NCI-H345 treated with DMSO at 0.1 percent for 48 hours (cell line): Measurements from ENCODE around the gene PCDHGA5.
"Not testable (repeated sequence)": the region's sequence is repeated elsewhere in the genome, so short reads cannot be mapped to it uniquely, and the experiment has no call there.

Experiments used
- DNase-seq: peaks from one replicate; lab custom pipeline; 2025; ENCODE audit not compliant: unreplicated experiment; lab: John Stamatoyannopoulos, UW

The PCDHGA5 gene

DNA sequence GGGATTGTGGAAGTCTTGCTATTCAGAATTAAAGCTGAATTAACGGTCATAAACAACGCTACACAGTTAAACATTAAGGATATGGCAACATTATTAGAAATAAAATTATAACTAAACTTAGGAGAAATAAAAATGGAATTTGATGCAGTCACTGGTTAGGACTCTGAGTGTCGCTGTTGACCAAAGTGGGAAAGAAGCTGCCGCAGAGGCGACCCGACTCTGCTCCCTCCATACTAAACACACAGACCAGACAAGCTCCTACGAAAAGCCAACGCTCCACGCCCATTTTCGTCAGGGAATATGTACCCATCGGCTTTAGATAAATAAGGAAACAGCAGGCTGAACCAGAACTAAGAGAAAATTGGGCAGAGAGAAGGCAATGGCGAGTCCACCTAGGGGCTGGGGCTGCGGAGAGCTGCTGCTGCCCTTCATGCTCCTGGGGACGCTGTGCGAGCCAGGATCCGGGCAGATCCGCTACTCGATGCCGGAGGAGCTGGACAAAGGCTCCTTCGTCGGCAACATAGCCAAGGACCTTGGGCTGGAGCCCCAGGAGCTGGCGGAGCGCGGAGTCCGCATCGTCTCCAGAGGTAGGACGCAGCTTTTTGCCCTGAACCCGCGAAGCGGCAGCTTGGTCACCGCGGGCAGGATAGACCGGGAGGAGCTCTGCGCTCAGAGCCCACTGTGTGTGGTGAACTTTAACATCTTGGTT is at the start of gene PCDHGA5:
Gene PCDHGA5 (plus strand): TSS at position 211 of the 709 bp plus-strand sequence. CDS start 169 bp downstream, at position 380.
- DNase-seq = no peak

DNA sequence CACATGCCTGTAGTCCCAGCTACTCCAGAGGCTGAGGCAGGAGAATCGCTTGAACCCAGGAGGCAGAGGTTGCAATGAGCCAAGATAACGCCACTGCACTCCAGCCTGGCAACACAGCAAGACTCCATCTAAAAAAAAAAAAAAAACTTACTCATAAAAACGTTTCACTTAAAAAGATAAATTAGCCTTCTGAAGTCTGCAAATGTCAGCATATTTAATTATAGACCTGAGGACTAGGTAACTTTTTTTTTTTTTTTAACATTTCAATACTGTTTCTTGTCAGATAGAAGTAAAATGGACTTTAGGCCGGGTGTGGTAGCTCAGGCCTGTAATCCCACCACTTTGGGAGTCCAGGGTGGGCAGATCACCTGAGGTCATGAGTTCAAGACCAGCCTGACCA is 47.0 kb upstream of the PCDHGA5 start:
- DNase-seq = not testable (repeated sequence)

DNA sequence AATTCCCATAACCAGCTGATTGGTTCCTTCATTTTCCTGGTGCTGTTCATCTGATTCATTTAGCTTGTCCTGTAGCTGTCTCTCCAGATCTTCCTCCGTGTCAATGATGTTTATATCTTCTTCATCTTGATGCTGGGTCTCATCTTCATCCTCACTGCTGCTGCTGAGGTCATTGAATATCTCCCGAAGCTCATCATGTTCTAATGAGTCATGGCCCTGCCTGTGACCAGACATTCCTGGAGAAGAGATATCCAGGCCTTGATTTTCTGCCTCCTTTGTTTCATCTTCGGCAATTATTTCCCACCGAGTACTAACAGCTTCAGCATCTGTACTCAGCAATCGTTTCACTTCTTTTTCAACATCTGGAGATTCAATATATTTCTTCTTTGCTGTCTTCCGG is 44.8 kb upstream of the PCDHGA5 start:
- no peak for DNase-seq

DNA sequence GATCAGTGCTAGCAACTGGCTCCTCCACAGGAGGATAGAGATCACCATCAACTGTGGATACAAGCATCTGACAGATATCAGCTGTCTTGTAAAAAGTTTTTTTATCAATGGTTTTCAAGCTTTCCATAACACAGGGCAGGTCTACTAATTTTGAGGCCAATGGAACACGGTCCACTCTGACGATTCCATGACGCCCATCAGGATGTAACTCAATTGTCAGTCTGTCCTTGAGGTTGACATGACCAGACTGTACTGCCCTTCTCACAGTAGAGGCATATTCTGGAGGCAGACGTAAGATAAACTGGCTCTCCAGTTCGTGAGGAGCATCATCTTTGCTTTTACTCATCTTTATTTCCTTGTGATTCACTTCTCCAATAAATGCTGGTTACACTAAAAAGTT is 44.3 kb upstream of the PCDHGA5 start:
- DNase-seq = no peak

DNA sequence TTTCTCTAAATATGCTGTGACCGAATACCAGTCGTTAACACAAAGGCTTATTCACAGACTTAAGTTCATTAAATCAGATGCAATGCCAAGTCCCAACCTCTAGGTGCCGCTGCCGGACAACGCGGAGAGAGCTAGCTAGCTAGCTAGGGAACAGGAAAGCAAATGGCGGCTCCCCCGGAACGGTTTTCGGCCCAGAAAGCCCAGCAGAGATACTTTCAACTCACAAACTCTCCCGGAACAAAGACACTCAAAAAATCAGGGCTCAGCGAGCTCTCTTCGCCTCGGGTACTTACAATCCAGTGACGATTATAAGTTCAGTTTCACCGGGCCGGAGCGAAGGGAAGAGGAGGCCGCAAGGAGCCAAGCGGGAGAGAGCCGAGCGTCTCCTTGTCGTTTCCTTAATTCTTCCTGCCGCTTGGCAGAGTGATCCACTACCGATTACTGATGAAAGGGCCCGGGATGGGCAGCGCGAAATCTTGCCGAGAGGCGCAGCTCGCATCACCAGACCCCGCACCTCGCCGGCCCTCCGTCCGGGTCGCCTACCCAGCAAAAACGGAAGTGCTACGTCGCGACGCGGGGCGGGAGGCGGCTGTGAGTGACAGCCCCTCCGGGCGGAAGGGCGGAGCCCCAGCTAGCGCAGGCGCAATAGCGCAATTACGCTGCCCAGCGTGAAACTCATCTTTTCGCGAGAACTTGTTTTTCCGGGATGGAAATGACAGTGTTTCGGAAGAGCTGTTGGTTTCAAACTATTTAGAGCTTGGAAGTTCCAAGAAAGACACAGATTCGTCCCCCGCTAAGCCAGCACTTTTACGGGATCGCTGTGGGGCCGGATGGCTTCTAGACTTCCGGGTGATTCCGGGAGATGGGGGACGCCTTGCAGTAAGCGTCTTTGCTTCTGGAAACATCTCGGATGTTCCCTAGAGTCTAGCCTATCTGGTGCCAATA is 43.5 kb upstream of the PCDHGA5 start, which contains the start of gene TAF7:
Gene TAF7 (minus strand): TSS at position 560 of the 945 bp plus-strand sequence. CDS start 740 bp downstream, outside the sequence.
- peak; percentile 86 for DNase-seq

DNA sequence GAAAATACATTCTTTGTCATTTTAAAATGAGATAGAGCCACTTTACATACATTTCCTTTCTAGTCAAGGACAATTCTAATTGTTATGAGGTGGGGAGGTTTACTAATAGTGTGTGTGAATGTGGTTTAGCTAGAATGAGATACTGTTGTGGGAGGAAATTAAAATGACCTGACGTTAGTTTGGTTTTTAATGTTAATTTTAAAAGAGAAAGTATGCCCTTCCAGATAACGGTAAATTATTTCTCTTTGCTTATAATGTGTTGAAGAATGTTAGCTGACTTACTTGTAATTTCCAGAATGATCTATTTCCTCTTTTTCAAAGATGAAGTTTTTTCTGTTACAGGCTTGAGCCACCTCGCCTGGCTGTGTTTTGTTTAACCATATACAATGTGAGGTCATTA is 41.7 kb upstream of the PCDHGA5 start:
- no peak for DNase-seq

DNA sequence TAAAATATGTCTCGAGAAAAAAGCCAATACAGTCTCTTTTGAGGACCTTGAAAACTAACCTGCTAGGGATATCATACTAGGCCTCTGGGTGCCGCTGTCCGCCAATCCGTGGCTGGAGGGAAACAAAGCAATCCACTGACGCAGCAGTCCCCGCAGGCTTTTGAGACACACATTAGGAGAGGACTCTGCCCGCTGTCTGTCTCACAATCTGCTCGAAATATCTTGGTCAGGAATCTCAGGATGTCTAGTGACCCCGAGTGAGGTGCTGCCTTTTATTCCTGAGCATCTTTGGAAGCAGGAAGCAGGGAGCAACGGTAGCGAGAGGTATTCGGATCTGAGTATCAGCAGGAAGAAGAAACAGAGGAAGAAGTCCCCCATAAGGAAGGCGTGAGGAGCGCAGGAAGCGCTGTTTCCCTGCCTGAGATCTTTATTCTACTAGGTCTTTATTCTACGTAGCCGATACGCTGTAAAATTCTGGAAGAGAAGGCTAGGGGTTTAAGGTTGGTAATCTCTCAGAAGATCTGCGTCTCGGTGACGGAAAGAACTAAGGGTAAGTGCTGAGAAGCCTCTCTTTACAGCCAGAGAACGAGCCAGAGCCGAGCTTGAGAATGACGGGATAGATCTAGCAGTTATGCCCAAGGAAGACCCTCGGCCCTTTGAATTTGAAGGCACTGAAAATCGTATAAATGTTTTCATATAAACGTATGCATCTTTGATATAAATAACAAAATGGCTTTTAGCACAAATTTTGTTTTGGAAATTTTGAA is 37.7 kb upstream of the PCDHGA5 start:
- DNase-seq = peak; percentile 35

DNA sequence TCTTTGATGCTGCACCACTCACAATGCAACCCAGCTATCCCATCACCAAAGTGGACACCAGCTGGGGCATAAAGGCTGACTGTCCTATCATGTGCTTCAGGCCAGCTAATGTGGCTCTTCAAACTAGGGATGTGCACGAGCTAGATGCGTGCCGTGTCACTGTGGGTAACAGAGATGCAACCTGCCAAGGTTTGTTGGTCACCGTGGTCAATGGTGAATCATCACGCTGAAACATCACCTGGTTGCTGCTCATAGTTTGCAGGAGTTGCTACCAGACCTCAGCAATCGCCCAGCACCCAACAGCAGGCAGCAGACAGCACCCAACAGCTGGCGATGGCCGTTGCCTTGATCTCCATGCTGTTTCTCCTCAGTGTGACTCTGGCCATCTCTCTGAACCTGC is 35.7 kb upstream of the PCDHGA5 start:
- no peak for DNase-seq

DNA sequence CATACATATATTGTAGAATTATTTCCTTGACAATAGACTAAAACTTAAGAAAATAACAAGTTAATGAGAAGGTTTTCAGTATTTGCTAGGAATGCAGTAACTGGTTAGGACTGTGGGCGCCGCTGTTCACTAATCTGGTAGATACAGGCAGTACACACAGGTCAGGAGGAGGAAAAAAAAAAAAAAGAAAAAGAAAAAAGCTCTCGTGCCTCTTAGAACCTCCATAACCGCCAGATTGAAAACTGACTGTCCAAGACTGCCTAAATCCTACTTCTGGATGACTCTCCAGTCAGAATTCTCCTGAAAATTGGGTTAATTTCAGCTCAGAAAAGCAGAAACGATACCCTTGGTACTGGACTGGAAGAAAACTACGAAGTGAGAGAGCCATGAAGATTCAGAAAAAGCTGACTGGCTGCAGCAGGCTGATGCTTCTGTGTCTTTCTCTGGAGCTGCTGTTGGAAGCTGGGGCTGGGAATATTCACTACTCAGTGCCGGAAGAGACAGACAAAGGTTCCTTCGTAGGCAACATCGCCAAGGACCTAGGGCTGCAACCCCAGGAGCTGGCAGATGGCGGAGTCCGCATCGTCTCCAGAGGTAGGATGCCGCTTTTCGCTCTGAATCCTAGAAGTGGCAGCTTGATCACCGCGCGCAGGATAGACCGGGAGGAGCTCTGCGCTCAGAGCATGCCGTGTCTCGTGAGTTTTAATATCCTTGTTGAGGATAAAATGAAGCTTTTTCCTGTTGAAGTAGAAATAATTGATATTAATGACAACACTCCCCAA is 33.5 kb upstream of the PCDHGA5 start, which contains the start of gene PCDHGA1:
Gene PCDHGA1 (plus strand): TSS at position 216 of the 782 bp plus-strand sequence.
- DNase-seq = no peak

DNA sequence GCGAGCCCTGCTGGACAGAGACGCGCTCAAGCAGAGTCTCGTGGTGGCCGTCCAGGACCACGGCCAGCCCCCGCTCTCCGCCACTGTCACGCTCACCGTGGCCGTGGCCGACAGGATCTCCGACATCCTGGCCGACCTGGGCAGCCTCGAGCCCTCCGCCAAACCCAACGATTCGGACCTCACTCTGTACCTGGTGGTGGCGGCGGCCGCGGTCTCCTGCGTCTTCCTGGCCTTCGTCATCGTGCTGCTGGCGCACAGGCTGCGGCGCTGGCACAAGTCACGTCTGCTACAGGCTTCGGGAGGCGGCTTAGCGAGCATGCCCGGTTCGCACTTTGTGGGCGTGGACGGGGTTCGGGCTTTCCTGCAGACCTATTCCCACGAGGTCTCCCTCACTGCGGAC is 31.4 kb upstream of the PCDHGA5 start:
- not testable (repeated sequence) for DNase-seq

DNA sequence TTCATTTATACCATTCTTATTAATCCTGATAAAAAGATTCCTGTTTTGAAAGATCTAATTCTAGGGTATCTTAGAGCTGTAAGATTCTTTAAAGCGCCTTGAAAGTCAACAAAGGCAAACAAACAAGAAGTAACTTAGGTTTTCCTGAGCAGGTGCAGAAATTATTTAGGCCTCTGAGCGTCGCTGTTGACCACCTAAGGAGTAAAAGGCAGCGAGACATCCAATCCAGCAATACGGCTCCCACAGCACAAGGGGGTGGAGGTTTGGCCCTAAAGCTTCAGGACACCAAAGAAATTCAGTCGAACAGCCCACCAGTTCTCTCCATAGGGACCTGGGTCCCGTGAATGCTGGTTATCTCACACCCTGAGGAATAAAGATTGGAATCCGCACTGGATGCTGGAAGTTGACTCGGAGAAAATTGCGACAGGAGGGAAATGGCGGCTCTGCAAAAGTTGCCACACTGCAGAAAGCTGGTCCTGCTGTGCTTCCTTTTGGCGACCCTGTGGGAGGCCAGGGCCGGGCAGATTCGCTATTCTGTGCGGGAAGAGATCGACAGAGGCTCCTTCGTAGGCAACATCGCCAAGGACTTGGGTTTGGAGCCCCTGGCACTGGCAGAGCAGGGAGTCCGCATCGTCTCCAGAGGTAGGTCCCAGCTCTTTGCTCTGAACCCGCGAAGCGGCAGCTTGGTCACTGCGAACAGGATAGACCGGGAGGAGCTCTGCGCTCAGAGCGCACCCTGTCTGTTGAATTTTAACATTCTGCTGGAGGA is 25.2 kb upstream of the PCDHGA5 start, which contains the start of gene PCDHGA2:
Gene PCDHGA2 (plus strand): TSS at position 223 of the 769 bp plus-strand sequence.
- DNase-seq = no peak

DNA sequence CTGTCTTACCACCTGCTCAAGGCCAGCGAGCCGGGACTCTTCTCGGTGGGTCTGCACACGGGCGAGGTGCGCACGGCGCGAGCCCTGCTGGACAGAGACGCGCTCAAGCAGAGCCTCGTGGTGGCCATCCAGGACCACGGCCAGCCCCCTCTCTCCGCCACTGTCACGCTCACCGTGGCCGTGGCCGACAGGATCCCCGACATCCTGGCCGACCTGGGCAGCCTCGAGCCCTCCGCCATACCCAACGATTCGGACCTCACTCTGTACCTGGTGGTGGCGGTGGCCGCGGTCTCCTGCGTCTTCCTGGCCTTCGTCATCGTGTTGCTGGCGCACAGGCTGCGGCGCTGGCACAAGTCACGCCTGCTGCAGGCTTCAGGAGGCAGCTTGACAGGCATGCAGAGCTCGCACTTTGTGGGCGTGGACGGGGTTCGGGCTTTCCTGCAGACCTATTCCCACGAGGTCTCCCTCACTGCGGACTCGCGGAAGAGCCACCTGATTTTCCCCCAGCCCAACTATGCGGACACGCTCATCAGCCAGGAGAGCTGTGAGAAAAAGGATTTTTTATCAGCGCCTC is 23.1 kb upstream of the PCDHGA5 start:
- DNase-seq = not testable (repeated sequence)

DNA sequence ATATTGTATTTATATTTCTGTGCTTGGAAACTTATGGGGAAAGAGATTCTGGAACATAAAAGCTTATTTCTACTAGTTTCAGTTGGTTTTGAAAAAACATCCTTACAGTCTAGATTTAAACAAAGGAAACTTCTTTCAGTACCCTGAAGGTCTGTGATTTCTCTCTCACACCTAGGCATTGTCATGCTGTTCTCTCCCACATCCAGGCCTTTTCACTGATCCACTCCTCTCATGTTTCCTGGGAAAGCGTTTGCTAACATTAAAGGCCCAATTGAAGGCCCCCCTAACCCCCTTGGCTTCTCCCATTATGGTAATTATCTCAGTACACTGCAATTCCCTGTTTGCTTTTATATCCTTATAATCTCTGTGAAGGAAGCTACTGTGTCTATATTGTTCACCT is 21.2 kb upstream of the PCDHGA5 start:
- no peak for DNase-seq

DNA sequence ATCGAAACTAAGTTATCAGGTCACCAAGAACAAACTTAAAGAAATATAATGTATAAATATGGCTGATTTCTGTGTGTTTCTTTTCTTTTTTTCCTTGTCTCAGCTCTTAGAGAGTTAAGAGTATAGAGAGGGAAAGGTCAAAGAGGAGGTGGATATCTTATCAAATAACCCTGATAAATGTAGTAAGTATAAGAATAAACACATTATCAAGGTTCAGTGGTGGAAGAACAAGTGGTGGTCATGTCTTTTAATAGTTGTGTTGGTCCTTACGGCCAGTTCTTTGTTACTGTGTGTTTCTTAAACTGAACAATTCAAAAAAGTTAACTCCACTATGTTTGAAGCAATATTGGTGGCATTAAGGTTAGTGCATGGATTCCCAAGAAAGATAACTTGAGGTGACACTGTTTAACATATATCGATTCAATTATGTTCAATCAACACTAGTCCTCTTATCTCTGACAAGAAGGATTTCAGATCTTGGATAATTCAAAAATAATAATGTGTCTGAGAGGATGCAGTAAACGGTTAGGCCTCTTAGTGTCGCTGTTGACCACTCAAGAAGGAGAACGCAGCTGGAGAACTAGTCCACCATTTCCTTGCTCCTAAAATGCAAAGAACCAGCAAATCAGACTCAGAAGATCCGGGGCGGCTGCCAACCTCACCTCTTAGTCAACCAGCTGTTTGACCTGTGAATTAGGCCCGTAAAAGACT is 20.6 kb upstream of the PCDHGA5 start, which contains the start of gene PCDHGA3:
Gene PCDHGA3 (plus strand): TSS at position 588 of the 711 bp plus-strand sequence. CDS start 205 bp downstream, outside the sequence.
- no peak for DNase-seq

DNA sequence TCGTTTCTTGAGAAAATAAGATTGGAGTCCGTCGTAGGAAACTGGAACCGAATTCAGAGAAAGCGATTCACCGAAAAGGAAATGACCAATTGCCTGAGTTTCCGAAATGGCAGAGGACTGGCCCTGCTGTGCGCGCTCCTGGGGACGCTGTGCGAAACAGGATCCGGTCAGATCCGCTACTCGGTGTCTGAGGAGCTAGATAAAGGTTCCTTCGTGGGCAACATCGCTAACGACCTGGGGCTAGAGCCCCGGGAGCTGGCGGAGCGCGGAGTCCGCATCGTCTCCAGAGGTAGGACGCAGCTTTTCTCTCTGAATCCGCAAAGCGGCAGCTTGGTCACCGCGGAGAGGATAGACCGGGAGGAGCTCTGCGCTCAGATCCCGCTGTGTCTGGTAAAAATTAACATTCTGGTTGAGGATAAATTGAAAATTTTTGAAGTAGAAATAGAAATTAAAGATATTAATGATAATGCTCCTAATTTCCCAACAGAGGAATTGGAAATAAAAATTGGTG is 20.0 kb upstream of the PCDHGA5 start:
- no peak for DNase-seq

DNA sequence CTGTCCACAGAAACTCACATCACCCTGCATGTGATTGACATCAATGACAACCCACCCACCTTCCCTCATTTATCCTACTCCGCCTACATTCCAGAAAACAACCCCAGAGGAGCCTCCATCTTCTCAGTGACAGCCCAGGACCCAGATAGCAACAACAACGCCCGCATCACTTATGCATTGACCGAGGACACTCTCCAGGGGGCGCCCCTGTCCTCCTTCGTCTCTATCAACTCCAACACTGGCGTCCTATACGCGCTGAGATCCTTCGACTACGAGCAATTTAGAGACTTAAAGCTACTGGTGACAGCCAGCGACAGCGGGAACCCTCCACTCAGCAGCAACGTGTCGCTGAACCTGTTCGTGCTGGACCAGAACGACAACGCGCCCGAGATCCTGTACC is 18.6 kb upstream of the PCDHGA5 start:
- no peak for DNase-seq

DNA sequence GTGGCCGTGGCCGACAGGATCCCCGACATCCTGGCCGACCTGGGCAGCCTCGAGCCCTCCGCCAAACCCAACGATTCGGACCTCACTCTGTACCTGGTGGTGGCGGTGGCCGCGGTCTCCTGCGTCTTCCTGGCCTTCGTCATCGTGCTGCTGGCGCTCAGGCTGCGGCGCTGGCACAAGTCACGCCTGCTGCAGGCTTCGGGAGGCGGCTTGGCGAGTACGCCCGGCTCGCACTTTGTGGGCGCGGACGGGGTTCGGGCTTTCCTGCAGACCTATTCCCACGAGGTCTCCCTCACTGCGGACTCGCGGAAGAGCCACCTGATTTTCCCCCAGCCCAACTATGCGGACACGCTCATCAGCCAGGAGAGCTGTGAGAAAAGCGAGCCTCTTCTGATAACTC is 17.9 kb upstream of the PCDHGA5 start:
- not testable (repeated sequence) for DNase-seq
